Osteoblast (primary cell): ENCODE results near the gene NDUFAB1. TPM values are rescaled to one million over a fixed set of nuclear protein-coding genes. Genes with fewer than 3 reads are reported as not detected.
A peak's percentile ranks its signal among the peaks of the same experiment; 100 is the strongest.

Experiments
- DNase-seq: peaks from one replicate; pipeline ENCODE4 v3.0.0; 2011; ENCODE audit warnings: low spot score, mixed read lengths; ENCODE audit not compliant: insufficient read length; ENCODE audit errors: missing footprints
- H2AFZ ChIP-seq: 2 replicates; pipeline ENCODE4 v1.6.0; 2011; ENCODE audit warnings: mild to moderate bottlenecking, low read length
- H3K27ac ChIP-seq: 2 replicates; pipeline ENCODE4 v1.5.1; 2011; ENCODE audit warnings: mild to moderate bottlenecking, low read depth, low read length, moderate library complexity
- H3K27me3 ChIP-seq: 2 replicates; pipeline ENCODE4 v1.6.0; 2012; ENCODE audit warnings: mild to moderate bottlenecking, control low read depth, inconsistent platforms, low read length, moderate library complexity; ENCODE audit not compliant: insufficient read depth
- H3K36me3 ChIP-seq: 2 replicates; pipeline ENCODE4 v1.5.1; 2011; ENCODE audit warnings: mild to moderate bottlenecking, low read length, control low read depth, moderate library complexity; ENCODE audit not compliant: insufficient read depth
- H3K4me1 ChIP-seq: 2 replicates; pipeline ENCODE4 v1.5.1; 2011; ENCODE audit warnings: mild to moderate bottlenecking, low read length, control low read depth, moderate library complexity; ENCODE audit not compliant: insufficient read depth
- H3K4me2 ChIP-seq: 2 replicates; pipeline ENCODE4 v1.6.0; 2011; ENCODE audit warnings: mild to moderate bottlenecking, low read length; ENCODE audit not compliant: insufficient read depth
- H3K4me3 ChIP-seq: fragments of 200-600 bp; sonication (generic); 3 replicates; pipeline ENCODE4 v1.5.1; 2012; ENCODE audit warnings: mild to moderate bottlenecking, low read length, inconsistent platforms; ENCODE audit not compliant: insufficient read depth
- H3K79me2 ChIP-seq: 2 replicates; pipeline ENCODE4 v1.6.0; 2012; ENCODE audit warnings: mild to moderate bottlenecking, low read length, control low read depth, inconsistent platforms; ENCODE audit not compliant: insufficient read depth
- H3K9me3 ChIP-seq: 2 replicates; pipeline ENCODE4 v1.5.1; 2011; ENCODE audit warnings: low read depth, low read length, control low read depth
- H4K20me1 ChIP-seq: 2 replicates; pipeline ENCODE4 v1.6.0; 2012; ENCODE audit warnings: mild to moderate bottlenecking, low read length, control low read depth; ENCODE audit not compliant: insufficient read depth
- CTCF ChIP-seq: IDR thresholded peaks from 2 replicates; pipeline ENCODE4 v1.5.1; 2011; ENCODE audit warnings: mild to moderate bottlenecking, low read depth, low read length, moderate library complexity; ENCODE audit errors: extremely low read depth
- total RNA-seq: library from RNA; depleted of rRNA; stranded (reverse); fragments of >200 nt; gene quantifications from 2 replicates; pipeline ENCODE4 v1.2.3, GENCODE V29; 2012

NDUFAB1 gene
- total RNA-seq, 1 donor = 43.1 TPM

GRCh38 chr16:23595246-23595950 is 718 bp downstream of the NDUFAB1 start:
- peaks cover 33% of the 10 kb centered on the region for H3K36me3 ChIP-seq
- H3K9me3 ChIP-seq = no peaks in the 10 kb centered on the region
- H3K27me3 ChIP-seq = no peaks in the 10 kb centered on the region
- peaks cover 31% of the 10 kb centered on the region for H4K20me1 ChIP-seq
- peaks cover 55% of the 10 kb centered on the region for H3K79me2 ChIP-seq
- peaks cover 8% of the 10 kb centered on the region for H3K4me1 ChIP-seq
- H2AFZ ChIP-seq = peak overlapping the region; percentile 53
- H3K4me3 ChIP-seq = peak overlapping the region; percentile 89
- DNase-seq = peak; percentile 67
- no peak for TF ChIP-seq CTCF
- peak overlapping the region; percentile 81 for H3K4me2 ChIP-seq
- H3K27ac ChIP-seq = peak overlapping the region; percentile 67

GRCh38 chr16:23594186-23594585 is 1.9 kb downstream of the NDUFAB1 start:
- Histone ChIP-seq H3K36me3 (peaks cover 42% of the 10 kb centered on the region), H3K27ac (no peak overlapping the region), H3K4me2 (no peak overlapping the region), H4K20me1 (peaks cover 35% of the 10 kb centered on the region), H3K79me2 (peaks cover 67% of the 10 kb centered on the region), H3K9me3 (no peaks in the 10 kb centered on the region), H3K4me1 (peaks cover 8% of the 10 kb centered on the region), H3K4me3 (no peak overlapping the region), H3K27me3 (no peaks in the 10 kb centered on the region), H2AFZ (no peak overlapping the region)
- no peak for TF ChIP-seq CTCF
- peak; percentile 25 for DNase-seq

DNA sequence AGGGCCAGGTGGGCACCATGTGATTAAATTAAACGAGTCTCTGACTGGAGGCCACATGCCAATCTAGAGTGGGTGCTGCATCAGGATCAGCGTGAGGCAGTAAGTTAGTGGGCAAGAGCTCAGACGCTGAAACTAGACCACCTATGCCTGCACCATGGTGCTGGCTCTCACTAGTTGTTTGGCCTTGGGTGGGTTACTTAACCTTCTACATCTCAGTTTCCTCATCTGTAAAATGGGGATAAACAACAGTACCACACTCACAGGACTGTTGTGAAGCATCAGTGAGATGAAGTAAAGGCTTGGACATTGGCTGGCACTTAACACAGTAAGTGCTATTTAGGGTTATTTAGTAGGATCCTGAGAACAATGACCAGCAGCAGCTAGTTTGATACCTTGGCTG is 5.9 kb downstream of the NDUFAB1 start:
- no peak for DNase-seq
- no peak for TF ChIP-seq CTCF
- peaks cover 14% of the 10 kb centered on the region for H3K4me1 ChIP-seq
- no peak overlapping the region for H2AFZ ChIP-seq
- H3K79me2 ChIP-seq = peaks cover 88% of the 10 kb centered on the region
- H3K27ac ChIP-seq = no peak overlapping the region
- no peak overlapping the region for H3K4me2 ChIP-seq
- H3K27me3 ChIP-seq = no peaks in the 10 kb centered on the region
- H3K36me3 ChIP-seq = peaks cover 55% of the 10 kb centered on the region
- H4K20me1 ChIP-seq = peaks cover 39% of the 10 kb centered on the region
- H3K4me3 ChIP-seq = no peak overlapping the region
- no peaks in the 10 kb centered on the region for H3K9me3 ChIP-seq

DNA sequence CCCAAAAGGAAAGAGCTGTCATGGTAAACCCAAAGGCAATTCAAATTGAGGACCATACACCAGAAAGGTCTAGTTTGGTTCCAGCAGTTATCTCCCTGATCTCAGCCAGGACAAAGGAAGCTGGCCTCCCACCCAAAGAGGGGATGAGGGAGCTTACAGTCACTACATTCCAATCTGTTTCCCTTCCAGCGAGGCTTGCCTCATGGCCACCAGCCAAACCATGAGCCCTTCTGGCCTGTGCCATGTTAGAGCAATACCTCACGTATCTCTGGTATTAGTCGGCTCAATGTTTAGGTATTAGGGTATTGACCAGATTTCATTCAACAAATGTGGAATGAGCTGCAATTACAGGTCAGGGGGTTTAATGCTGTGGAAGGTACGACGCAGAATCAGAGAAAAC is 8.4 kb downstream of the NDUFAB1 start:
- H3K4me2 ChIP-seq = peak overlapping the region; percentile 41

More for the DNA sequence above, 8.4 kb downstream of the NDUFAB1 start:
- peak; percentile 92 for DNase-seq
- H3K9me3 ChIP-seq = no peaks in the 10 kb centered on the region
- peak overlapping the region; percentile 56 for H3K27ac ChIP-seq
- no peaks in the 10 kb centered on the region for H3K27me3 ChIP-seq
- H3K4me1 ChIP-seq = peaks cover 9% of the 10 kb centered on the region
- peak overlapping the region; percentile 10 for H3K4me3 ChIP-seq
- peaks cover 56% of the 10 kb centered on the region for H3K36me3 ChIP-seq
- H4K20me1 ChIP-seq = peaks cover 30% of the 10 kb centered on the region
- peaks cover 70% of the 10 kb centered on the region for H3K79me2 ChIP-seq
- TF ChIP-seq CTCF = no peak
- no peak overlapping the region for H2AFZ ChIP-seq
